Smooth muscle cell (in vitro differentiated cells): ENCODE measurements around the gene CLDN5. TPM values are rescaled to one million over a fixed set of nuclear protein-coding genes. Genes with fewer than 3 reads are reported as not detected.

Experiments used
- DNase-seq: peaks from one replicate; lab custom pipeline; 2025; ENCODE audit not compliant: unreplicated experiment; lab: John Stamatoyannopoulos, UW
- H2AFZ ChIP-seq: fragments of 200-600 bp; sonication (generic); 2 replicates; pipeline ENCODE4 v1.6.0; 2016; ENCODE audit warnings: antibody characterized with exemption, low read depth, mild to moderate bottlenecking
- H3F3A ChIP-seq: fragments of 200-600 bp; sonication (generic); 2 replicates; pipeline ENCODE4 v1.6.0; 2017; ENCODE audit warnings: antibody characterized with exemption, low read depth
- H3K27ac ChIP-seq: fragments of 200-600 bp; sonication (generic); 2 replicates; pipeline ENCODE4 v1.5.1; 2016; ENCODE audit warnings: low read depth, mild to moderate bottlenecking
- H3K27me3 ChIP-seq: fragments of 200-600 bp; sonication (generic); 2 replicates; pipeline ENCODE4 v1.6.1; 2016; ENCODE audit warnings: low read depth, mild to moderate bottlenecking
- H3K36me3 ChIP-seq: fragments of 200-600 bp; sonication (generic); 2 replicates; pipeline ENCODE4 v1.5.1; 2016; ENCODE audit warnings: low read depth
- H3K4me1 ChIP-seq: fragments of 200-600 bp; sonication (generic); 2 replicates; pipeline ENCODE4 v1.5.1; 2016; ENCODE audit warnings: low read depth
- H3K4me2 ChIP-seq: fragments of 200-600 bp; sonication (generic); 2 replicates; pipeline ENCODE4 v1.6.0; 2016; ENCODE audit warnings: mild to moderate bottlenecking
- H3K4me3 ChIP-seq: fragments of 200-600 bp; sonication (generic); 2 replicates; pipeline ENCODE4 v1.5.1; 2016; ENCODE audit warnings: mild to moderate bottlenecking
- H3K79me2 ChIP-seq: fragments of 200-600 bp; sonication (generic); 2 replicates; pipeline ENCODE4 v1.6.0; 2016; ENCODE audit warnings: low read depth, mild to moderate bottlenecking
- H3K9ac ChIP-seq: fragments of 200-600 bp; sonication (generic); 2 replicates; pipeline ENCODE4 v1.6.0; 2016; ENCODE audit warnings: low read depth
- H3K9me3 ChIP-seq: fragments of 200-600 bp; sonication (generic); replicated peaks from 2 replicates; pipeline ENCODE4 v1.5.1; 2016; ENCODE audit warnings: low read depth
- H4K20me1 ChIP-seq: fragments of 200-600 bp; sonication (generic); 2 replicates; pipeline ENCODE4 v1.6.0; 2016; ENCODE audit warnings: low read depth
- WGBS: methylation state at CpG from one replicate; pipeline ENCODE4 v1.1.7; 2016; ENCODE audit warnings: low lambda C conversion rate; 5-methylcytosine and 5-hydroxymethylcytosine counted together
- polyA plus RNA-seq: library from polyadenylated mRNA; unstranded; fragments of >200 nt; fragmentation: Nextera tagmentation; extraction: Ambion mirVana; gene quantifications from 2 replicates; pipeline ENCODE4 v1.2.1, GENCODE V29; 2016
- total RNA-seq: library from RNA; depleted of rRNA; stranded (reverse); fragments of >200 nt; gene quantifications from 2 replicates; pipeline ENCODE4 v1.2.3, GENCODE V29; 2014
- TF ChIP-seq, protein P1 (sequence below): fragments of 200-600 bp; sonication (generic); IDR thresholded peaks from 2 replicates; pipeline ENCODE4 v1.5.1; 2017; ENCODE audit warnings: borderline replicate concordance, mild to moderate bottlenecking, antibody characterized with exemption; ENCODE audit not compliant: insufficient read depth, poor library complexity, severe bottlenecking

Gene CLDN5
- total and polyA plus RNA-seq, 2 experiments from 2014 or later, result 0.11 TPM; not detected in 1

DNA sequence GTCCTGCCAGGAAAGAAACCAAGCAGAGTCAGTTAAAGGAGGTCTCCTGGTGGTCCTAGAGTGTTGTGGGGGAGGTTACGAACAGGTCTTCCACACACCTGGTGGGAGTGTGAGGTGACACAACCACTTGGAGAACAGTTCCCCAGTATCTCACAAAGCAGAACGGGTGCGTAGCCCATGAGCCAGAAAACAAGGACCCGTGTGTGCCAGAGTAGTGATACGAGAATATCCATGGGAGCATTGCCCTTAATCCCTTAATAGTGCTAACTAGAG, 21.7 kb upstream of the CLDN5 start:
- Histone ChIP-seq H3K4me1 (no peaks in the 10 kb centered on the region), H3K79me2 (no peaks in the 10 kb centered on the region), H2AFZ (no peak overlapping the region), H3K4me3 (no peak overlapping the region), H3F3A (no peaks in the 10 kb centered on the region), H3K27me3 (no peaks in the 10 kb centered on the region), H3K36me3 (no peaks in the 10 kb centered on the region), H3K9ac (no peak overlapping the region), H3K4me2 (no peak overlapping the region), H3K9me3 (no peaks in the 10 kb centered on the region), H3K27ac (no peak overlapping the region), H4K20me1 (no peaks in the 10 kb centered on the region)
- DNase-seq, result no peak
- 94% methylated on average over 5 of the region's 5 CpGs for WGBS
- TF ChIP-seq, protein P1, sequence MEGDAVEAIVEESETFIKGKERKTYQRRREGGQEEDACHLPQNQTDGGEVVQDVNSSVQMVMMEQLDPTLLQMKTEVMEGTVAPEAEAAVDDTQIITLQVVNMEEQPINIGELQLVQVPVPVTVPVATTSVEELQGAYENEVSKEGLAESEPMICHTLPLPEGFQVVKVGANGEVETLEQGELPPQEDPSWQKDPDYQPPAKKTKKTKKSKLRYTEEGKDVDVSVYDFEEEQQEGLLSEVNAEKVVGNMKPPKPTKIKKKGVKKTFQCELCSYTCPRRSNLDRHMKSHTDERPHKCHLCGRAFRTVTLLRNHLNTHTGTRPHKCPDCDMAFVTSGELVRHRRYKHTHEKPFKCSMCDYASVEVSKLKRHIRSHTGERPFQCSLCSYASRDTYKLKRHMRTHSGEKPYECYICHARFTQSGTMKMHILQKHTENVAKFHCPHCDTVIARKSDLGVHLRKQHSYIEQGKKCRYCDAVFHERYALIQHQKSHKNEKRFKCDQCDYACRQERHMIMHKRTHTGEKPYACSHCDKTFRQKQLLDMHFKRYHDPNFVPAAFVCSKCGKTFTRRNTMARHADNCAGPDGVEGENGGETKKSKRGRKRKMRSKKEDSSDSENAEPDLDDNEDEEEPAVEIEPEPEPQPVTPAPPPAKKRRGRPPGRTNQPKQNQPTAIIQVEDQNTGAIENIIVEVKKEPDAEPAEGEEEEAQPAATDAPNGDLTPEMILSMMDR, result no peak

DNA sequence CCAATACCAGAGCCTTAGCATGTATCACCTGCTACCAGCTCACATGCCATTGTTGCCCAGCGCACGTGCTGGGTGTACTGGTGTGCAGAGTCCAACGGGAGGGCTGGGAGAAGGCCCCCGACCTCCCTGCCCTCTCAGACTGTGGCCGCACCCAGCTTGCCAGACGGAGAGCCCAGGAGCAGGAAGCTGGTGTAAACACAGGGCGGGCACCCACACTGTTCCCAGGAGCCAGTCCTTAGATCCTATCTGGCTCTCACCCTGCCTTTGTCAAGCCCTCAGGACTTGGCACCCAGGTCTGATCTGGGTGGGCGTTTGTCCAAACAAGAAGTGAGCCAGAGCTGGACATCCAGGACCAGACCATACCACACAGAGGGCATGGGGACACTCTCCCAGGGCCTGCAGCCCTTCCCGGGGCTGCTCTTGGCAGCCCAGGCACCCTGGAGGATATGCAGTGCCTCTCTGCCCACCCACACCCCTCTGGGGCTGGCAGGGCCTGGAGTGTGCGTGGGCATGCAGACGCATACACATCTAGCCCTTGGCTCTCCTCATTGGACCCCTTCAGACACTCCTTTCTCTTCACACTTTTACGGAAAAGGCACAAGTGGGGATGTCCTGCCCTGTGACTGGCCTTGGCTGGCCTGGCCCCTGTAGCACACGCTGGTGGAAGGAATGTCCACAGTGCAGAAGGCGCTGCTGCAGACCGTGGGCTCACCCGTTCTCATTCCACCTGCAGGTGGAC, 19.9 kb upstream of the CLDN5 start:
- 87% methylated on average over 16 of the region's 16 CpGs for WGBS
- H2AFZ ChIP-seq, result no peak overlapping the region
- no peaks in the 10 kb centered on the region for H3K79me2 ChIP-seq
- no peaks in the 10 kb centered on the region for H4K20me1 ChIP-seq
- H3K27me3 ChIP-seq, result peaks cover 8% of the 10 kb centered on the region
- no peaks in the 10 kb centered on the region for H3K36me3 ChIP-seq
- no peak overlapping the region for H3K9ac ChIP-seq
- H3K27ac ChIP-seq, result no peak overlapping the region
- no peak overlapping the region for H3K4me3 ChIP-seq
- TF ChIP-seq, protein P1, result no peak
- H3K4me2 ChIP-seq, result no peak overlapping the region
- no peaks in the 10 kb centered on the region for H3K9me3 ChIP-seq
- H3K4me1 ChIP-seq, result no peaks in the 10 kb centered on the region
- DNase-seq, result no peak
- no peaks in the 10 kb centered on the region for H3F3A ChIP-seq

DNA sequence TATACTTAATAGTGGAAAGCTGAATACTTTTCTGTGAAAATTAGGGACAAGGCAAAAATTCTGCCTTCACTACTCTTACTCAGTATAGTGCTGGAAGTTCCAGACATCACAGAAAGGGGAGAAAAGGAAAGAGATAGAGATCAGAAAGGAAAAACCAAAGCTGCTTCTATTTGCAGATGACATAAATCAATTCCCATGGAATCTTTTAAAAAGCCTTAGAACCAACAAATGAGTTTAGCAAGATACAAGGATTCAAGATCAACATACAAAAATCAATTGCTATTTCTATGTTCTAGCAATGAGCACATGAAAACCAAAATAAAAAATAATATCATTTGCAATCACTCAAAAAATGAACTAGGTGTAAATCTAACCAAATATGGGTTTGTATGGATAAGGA, 16.2 kb upstream of the CLDN5 start:
- Histone ChIP-seq H3K9ac (no peak overlapping the region), H3K36me3 (no peaks in the 10 kb centered on the region), H3K4me3 (no peak overlapping the region), H3F3A (no peaks in the 10 kb centered on the region), H3K79me2 (no peaks in the 10 kb centered on the region), H2AFZ (no peak overlapping the region), H3K9me3 (no peaks in the 10 kb centered on the region), H3K27ac (no peak overlapping the region), H3K4me2 (no peak overlapping the region), H3K27me3 (peaks cover 8% of the 10 kb centered on the region), H3K4me1 (no peaks in the 10 kb centered on the region), H4K20me1 (no peaks in the 10 kb centered on the region)
- no peak for DNase-seq
- TF ChIP-seq, protein P1, result no peak

DNA sequence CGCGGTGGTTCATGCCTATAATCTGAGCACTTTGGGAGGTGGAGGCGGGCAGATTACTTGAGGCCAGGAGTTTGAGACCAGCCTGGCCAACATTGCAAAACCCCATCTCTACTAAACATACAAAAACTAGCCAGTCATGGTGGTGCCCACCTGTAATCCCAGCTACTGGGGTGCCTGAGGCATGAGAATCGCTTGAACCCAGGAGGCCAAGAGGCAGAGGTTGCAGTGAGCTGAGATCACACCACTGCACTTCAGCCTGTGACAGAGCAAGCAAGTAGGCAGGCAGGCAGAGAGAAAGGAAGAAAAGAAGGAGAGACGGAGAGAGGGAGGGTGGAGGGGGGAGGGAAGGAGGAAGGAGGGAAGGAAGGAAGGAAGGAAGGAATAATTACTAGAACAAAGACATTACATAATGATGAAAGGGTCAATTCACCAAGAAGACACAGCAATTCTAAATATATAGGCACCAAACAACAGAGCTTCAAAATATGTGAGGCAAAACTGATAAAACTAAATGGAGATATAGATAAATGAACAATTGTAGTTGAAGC, 13.8 kb upstream of the CLDN5 start:
- peaks cover 8% of the 10 kb centered on the region for H3K27me3 ChIP-seq
- no peaks in the 10 kb centered on the region for H3K4me1 ChIP-seq
- no peaks in the 10 kb centered on the region for H3F3A ChIP-seq
- no peak overlapping the region for H3K9ac ChIP-seq
- no peak overlapping the region for H3K4me3 ChIP-seq
- H3K27ac ChIP-seq, result no peak overlapping the region
- H4K20me1 ChIP-seq, result no peaks in the 10 kb centered on the region
- no peaks in the 10 kb centered on the region for H3K36me3 ChIP-seq
- TF ChIP-seq, protein P1, result no peak
- 96% methylated on average over 4 of the region's 5 CpGs for WGBS
- no peaks in the 10 kb centered on the region for H3K79me2 ChIP-seq
- H3K4me2 ChIP-seq, result no peak overlapping the region
- no peaks in the 10 kb centered on the region for H3K9me3 ChIP-seq
- H2AFZ ChIP-seq, result no peak overlapping the region
- no peak for DNase-seq
